ENCODE results near the gene RSBN1L. TPM values are rescaled to one million over a fixed set of nuclear protein-coding genes. Genes with fewer than 3 reads are reported as not detected.

Gene RSBN1L
- total RNA-seq, 1 experiment from 2014 or later: 18.0 TPM

DNA sequence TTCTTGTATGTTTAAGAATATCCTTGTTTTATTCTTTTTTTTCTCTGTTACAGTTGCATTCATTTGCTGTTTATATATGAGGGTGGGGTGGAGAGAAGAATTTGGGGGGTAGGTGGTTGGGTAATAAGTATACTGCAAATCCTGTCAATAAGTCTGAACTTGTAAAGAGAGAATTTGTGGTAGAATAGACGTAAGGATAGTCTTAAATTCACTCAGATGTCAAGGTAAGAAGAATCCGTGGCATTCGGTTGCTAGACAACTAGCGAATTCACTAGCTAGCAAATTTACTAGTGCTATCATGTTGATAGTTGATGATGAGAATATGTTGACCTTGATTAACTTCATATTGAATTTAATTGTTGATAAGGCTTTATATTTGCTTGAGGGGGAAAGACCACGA lies 40.7 kb downstream of the RSBN1L start:
- DNase-seq (ENCODE audit: low read depth, low spot score) (no peak), ATAC-seq (no peak)
- Histone ChIP-seq H3K4me1 (ENCODE audit: control insufficient read depth, insufficient read depth, low read length) (no peaks in the 10 kb centered on the region), H3K27ac (ENCODE audit: low read length) (no peak overlapping the region), H3K27me3 (ENCODE audit: control insufficient read depth, insufficient read depth, low read length) (no peaks in the 10 kb centered on the region), H3K36me3 (ENCODE audit: control insufficient read depth, insufficient read depth, low read length) (no peaks in the 10 kb centered on the region), H3K4me3 (ENCODE audit: low read depth in 2 of 2, low read length in 2 of 2) (no peak overlapping the region), H3K9me3 (ENCODE audit: control insufficient read depth, insufficient read depth, low read depth, low read length) (no peaks in the 10 kb centered on the region)
- ChIA-PET POLR2A (no interaction called here), CTCF (no interaction called here)
- in situ Hi-C loops (cut with HindIII; ENCODE audit: low pct_unique_long_range_greater_than_20kb, low sequenced_read_pairs): no loop called here
- BruUV-seq (replicated peaks): no TSS peak
- intact Hi-C loops (cut with micrococcal nuclease; ENCODE audit: unreplicated experiment): no loop called here
- TF ChIP-seq, protein P1, sequence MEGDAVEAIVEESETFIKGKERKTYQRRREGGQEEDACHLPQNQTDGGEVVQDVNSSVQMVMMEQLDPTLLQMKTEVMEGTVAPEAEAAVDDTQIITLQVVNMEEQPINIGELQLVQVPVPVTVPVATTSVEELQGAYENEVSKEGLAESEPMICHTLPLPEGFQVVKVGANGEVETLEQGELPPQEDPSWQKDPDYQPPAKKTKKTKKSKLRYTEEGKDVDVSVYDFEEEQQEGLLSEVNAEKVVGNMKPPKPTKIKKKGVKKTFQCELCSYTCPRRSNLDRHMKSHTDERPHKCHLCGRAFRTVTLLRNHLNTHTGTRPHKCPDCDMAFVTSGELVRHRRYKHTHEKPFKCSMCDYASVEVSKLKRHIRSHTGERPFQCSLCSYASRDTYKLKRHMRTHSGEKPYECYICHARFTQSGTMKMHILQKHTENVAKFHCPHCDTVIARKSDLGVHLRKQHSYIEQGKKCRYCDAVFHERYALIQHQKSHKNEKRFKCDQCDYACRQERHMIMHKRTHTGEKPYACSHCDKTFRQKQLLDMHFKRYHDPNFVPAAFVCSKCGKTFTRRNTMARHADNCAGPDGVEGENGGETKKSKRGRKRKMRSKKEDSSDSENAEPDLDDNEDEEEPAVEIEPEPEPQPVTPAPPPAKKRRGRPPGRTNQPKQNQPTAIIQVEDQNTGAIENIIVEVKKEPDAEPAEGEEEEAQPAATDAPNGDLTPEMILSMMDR (IDR thresholded peaks at IDR 0.05): no peak
- TF ChIP-seq TCF7L2 (IDR thresholded peaks at IDR 0.05; ENCODE audit: low read depth, low read length): no peak
- TF ChIP-seq POLR2AphosphoS5 (IDR thresholded peaks at IDR 0.05; ENCODE audit: low read depth, low read length): no peak
- TF ChIP-seq, protein P2, sequence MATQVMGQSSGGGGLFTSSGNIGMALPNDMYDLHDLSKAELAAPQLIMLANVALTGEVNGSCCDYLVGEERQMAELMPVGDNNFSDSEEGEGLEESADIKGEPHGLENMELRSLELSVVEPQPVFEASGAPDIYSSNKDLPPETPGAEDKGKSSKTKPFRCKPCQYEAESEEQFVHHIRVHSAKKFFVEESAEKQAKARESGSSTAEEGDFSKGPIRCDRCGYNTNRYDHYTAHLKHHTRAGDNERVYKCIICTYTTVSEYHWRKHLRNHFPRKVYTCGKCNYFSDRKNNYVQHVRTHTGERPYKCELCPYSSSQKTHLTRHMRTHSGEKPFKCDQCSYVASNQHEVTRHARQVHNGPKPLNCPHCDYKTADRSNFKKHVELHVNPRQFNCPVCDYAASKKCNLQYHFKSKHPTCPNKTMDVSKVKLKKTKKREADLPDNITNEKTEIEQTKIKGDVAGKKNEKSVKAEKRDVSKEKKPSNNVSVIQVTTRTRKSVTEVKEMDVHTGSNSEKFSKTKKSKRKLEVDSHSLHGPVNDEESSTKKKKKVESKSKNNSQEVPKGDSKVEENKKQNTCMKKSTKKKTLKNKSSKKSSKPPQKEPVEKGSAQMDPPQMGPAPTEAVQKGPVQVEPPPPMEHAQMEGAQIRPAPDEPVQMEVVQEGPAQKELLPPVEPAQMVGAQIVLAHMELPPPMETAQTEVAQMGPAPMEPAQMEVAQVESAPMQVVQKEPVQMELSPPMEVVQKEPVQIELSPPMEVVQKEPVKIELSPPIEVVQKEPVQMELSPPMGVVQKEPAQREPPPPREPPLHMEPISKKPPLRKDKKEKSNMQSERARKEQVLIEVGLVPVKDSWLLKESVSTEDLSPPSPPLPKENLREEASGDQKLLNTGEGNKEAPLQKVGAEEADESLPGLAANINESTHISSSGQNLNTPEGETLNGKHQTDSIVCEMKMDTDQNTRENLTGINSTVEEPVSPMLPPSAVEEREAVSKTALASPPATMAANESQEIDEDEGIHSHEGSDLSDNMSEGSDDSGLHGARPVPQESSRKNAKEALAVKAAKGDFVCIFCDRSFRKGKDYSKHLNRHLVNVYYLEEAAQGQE (IDR thresholded peaks at IDR 0.05; ENCODE audit: insufficient read depth in 1 of 2, low read depth in 2 of 2, low read length in 1 of 2): no peak
- no peak for TF ChIP-seq SIN3A (IDR thresholded peaks at IDR 0.05; ENCODE audit: borderline replicate concordance, insufficient read depth, low read depth, low read length)

DNA sequence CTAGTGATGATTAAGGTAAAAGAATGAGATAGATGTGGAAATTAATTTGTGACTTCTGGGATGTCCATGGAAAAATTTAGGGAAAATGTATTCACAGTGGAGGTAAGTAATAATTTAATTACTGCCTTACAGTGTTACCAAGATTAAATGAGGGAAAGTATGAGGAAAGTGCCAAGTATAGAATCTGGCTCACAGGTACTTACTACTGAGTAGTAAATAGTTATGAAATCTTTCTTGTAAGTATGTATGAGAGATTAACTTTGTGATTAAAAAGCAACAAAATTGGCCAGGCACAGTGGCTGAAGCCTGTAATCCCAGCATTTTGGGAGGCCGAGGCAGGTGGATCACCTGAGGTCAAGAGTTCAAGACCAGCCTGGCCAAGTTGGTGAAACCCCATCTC lies 42.1 kb downstream of the RSBN1L start:
- H3K9me3 ChIP-seq (ENCODE audit: control insufficient read depth, insufficient read depth, low read depth, low read length): no peaks in the 10 kb centered on the region

More for the DNA sequence above, 42.1 kb downstream of the RSBN1L start:
- TF ChIP-seq TCF7L2 (IDR thresholded peaks at IDR 0.05; ENCODE audit: low read depth, low read length): no peak
- TF ChIP-seq SIN3A (IDR thresholded peaks at IDR 0.05; ENCODE audit: borderline replicate concordance, insufficient read depth, low read depth, low read length): no peak
- TF ChIP-seq, protein P1 (IDR thresholded peaks at IDR 0.05): no peak
- TF ChIP-seq POLR2AphosphoS5 (IDR thresholded peaks at IDR 0.05; ENCODE audit: low read depth, low read length): no peak
- TF ChIP-seq, protein P2 (IDR thresholded peaks at IDR 0.05; ENCODE audit: insufficient read depth in 1 of 2, low read depth in 2 of 2, low read length in 1 of 2): no peak
- intact Hi-C loops (cut with micrococcal nuclease; ENCODE audit: unreplicated experiment) (no loop called here), in situ Hi-C loops (cut with HindIII; ENCODE audit: low pct_unique_long_range_greater_than_20kb, low sequenced_read_pairs) (no loop called here)
- H3K36me3 ChIP-seq (ENCODE audit: control insufficient read depth, insufficient read depth, low read length): no peaks in the 10 kb centered on the region
- ATAC-seq (no peak), DNase-seq (ENCODE audit: low read depth, low spot score) (no peak)
- TSS peak; percentile 41 for BruUV-seq (replicated peaks)
- no peak overlapping the region for H3K4me3 ChIP-seq (ENCODE audit: low read depth in 2 of 2, low read length in 2 of 2)
- H3K27ac ChIP-seq (ENCODE audit: low read length): no peak overlapping the region
- H3K27me3 ChIP-seq (ENCODE audit: control insufficient read depth, insufficient read depth, low read length): no peaks in the 10 kb centered on the region
- no peaks in the 10 kb centered on the region for H3K4me1 ChIP-seq (ENCODE audit: control insufficient read depth, insufficient read depth, low read length)
- CTCF ChIA-PET: no interaction called here
- POLR2A ChIA-PET: no interaction called here

Measured in Panc1 (cell line).